ENCODE results near the gene NUDT14.
A peak's percentile ranks its signal among the peaks of the same experiment; 100 is the strongest.

The NUDT14 gene

GRCh38 chr14:105159344-105159743 lies 21.8 kb downstream of the NUDT14 start:
- no peak for DNase-seq (ENCODE audit: low read depth, low spot score)

GRCh38 chr14:105158794-105159193 lies 22.3 kb downstream of the NUDT14 start:
- no peak for DNase-seq (ENCODE audit: low read depth, low spot score)

GRCh38 chr14:105157872-105158271 lies 23.2 kb downstream of the NUDT14 start:
- no peak for DNase-seq (ENCODE audit: low read depth, low spot score)

GRCh38 chr14:105156414-105157375 lies 24.4 kb downstream of the NUDT14 start:
- no peak for DNase-seq (ENCODE audit: low read depth, low spot score)

GRCh38 chr14:105155681-105156413 lies 25.3 kb downstream of the NUDT14 start:
- peak; percentile 54 for DNase-seq (ENCODE audit: low read depth, low spot score)

- DNase-seq (ENCODE audit: low read depth, low spot score) = no peak
These were observed 26.0 kb downstream of the NUDT14 start for GRCh38 chr14:105155071-105155651.

GRCh38 chr14:105154476-105154871 lies 26.6 kb downstream of the NUDT14 start:
- DNase-seq (ENCODE audit: low read depth, low spot score) = no peak

GRCh38 chr14:105153739-105154475 lies 27.2 kb downstream of the NUDT14 start:
- DNase-seq (ENCODE audit: low read depth, low spot score) = no peak

GRCh38 chr14:105153331-105153731 lies 27.8 kb downstream of the NUDT14 start:
- no peak for DNase-seq (ENCODE audit: low read depth, low spot score)

GRCh38 chr14:105152794-105153241 lies 28.3 kb downstream of the NUDT14 start:
- no peak for DNase-seq (ENCODE audit: low read depth, low spot score)

GRCh38 chr14:105151838-105152793 lies 29.0 kb downstream of the NUDT14 start:
- DNase-seq (ENCODE audit: low read depth, low spot score) = no peak

- no peak for DNase-seq (ENCODE audit: low read depth, low spot score)
These were observed 29.9 kb downstream of the NUDT14 start for GRCh38 chr14:105151084-105151837.

GRCh38 chr14:105150368-105151083 lies 30.6 kb downstream of the NUDT14 start:
- no peak for DNase-seq (ENCODE audit: low read depth, low spot score)

- DNase-seq (ENCODE audit: low read depth, low spot score) = no peak
These were observed 31.1 kb downstream of the NUDT14 start for GRCh38 chr14:105150026-105150367.

GRCh38 chr14:105149146-105149781 lies 31.8 kb downstream of the NUDT14 start:
- DNase-seq (ENCODE audit: low read depth, low spot score) = no peak

GRCh38 chr14:105148604-105149145 lies 32.4 kb downstream of the NUDT14 start:
- DNase-seq (ENCODE audit: low read depth, low spot score) = no peak

GRCh38 chr14:105147671-105148603 lies 33.2 kb downstream of the NUDT14 start:
- DNase-seq (ENCODE audit: low read depth, low spot score) = no peak

All from ELF-1 (cell line).